ENCODE results near the gene LSM14A.

DNA sequence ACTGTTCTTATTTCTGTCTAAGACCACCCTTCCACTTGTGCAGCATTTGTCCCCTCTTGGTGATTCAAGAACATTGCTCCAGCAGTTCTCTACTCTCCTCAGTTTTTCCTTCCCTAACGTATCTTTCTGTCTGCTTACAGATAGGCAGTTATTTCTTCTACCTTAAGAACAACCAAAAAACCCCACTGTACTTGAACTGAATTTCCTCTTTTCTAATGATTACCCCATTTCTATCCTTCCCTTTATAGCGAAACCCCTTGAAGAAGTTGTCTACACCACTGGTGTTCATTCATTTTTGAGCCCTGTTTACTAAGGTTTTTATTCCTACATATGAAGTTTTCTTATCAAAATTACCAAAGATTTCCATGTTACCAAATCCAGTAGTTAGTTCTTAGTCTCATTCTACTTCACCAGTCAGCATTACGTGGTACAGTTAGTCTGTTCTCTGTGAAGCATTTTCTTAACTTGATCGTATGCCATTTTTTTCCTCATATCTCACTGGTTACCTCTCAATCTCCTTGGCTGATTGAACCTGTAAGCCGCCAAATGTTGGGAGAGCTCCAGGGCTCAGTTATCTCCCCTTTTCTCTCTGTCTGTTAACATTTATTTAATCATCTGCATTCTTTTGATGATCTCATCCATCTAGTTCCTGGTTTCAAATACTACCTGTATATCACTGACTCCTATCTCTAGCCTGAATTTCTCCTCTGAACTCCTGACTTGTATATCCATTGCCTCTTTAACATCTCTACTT is 9.0 kb downstream of the LSM14A start:
- no peak for TF ChIP-seq USF2 (CRISPR knock-in tag; IDR thresholded peaks at IDR 0.05)
- TF ChIP-seq EZH2 (IDR thresholded peaks at IDR 0.05; ENCODE audit: borderline replicate concordance, low read depth, low read length): no peak

Measured in K562 (cell line).